Metanephros (tissue), 2 donors: Measurements from ENCODE around the gene RELA. TPM values are rescaled to one million over a fixed set of nuclear protein-coding genes. Genes with fewer than 3 reads are reported as not detected.

Experiments
- small RNA-seq: library from RNA; depleted of rRNA; stranded (forward); fragments of <200 nt; gene quantifications from one replicate; pipeline ENCODE3, GENCODE V24; 2014; ENCODE audit warnings: low replicate concordance
- total RNA-seq: library from RNA; depleted of rRNA; stranded (reverse); fragments of >200 nt; gene quantifications from one replicate; pipeline ENCODE4 v1.2.3, GENCODE V29; 2014

Gene RELA
- total RNA-seq, result 35.4 TPM

GRCh38 chr11:65662799-65663638, at the start of gene RELA:
RELA (minus strand) TSS chr11:65662916; CDS start chr11:65662832, 84 bp downstream.

DNA sequence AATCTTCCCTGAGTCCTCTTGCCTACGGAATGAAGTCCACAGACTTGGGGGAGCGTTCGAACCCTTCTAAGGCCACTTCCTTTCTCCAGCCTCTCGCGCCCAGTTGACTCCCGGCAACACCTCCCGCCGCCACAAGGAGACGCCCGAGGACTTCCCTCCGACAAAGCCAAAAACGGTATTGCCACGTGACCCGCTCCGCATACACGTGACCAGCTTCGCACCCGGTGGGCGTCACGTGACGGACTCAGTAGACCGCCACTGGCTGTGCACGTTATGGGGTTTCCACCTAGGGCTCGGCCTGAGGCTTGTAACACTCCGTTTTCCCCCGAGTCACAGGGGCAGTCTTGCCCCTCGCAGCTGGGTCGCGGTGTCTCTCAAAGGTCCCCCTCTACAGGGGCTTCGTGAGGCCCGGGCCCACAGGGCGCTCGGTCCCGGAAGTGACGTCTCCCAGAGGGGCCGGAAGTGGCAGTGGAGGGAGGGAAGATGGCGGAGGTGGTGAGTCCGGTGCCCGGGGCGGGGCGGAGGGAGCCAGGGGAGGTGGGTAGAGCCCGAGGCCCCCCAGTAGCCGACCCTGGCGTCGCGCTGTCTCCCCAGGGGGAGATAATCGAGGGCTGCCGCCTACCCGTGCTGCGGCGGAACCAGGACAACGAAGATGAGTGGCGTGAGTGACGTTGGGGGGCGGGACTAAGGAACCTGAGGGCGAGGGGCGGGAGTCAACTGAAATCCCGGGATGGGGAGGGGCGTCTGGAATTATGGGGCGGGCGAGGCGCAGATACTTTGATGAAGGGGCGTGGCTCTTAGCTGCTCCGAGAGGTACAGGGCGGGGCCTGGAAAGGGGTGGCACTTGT, 49.3 kb upstream of the RELA start, which contains the start of gene KAT5:
Gene KAT5 (plus strand): TSS at position 468 of the 848 bp plus-strand sequence. CDS start 16 bp downstream, at position 484.

GRCh38 chr11:65637794-65638419, 24.8 kb downstream of the RELA start, which contains the start of gene SIPA1:
SIPA1 (plus strand) TSS chr11:65638101; CDS start chr11:65640922, 2,821 bp downstream.

GRCh38 chr11:65615229-65615949, 47.3 kb downstream of the RELA start, which contains the start of gene PCNX3:
PCNX3 (plus strand) TSS chr11:65615776; CDS start chr11:65616312, 536 bp downstream.

Small RNA genes lying within 50 kb of the gene (small RNA-seq; reads per million reads assigned to genes)
- gene MIR4489 (not detected), gene MIR4690 (0.07 reads per million), gene RN7SL309P (not detected)

Other genes starting within 250 kb of the RELA start
- 148 TPM for gene NEAT1, start 240.1 kb downstream of the RELA start, total RNA-seq
- gene MALAT1, start 163.9 kb downstream of the RELA start, total RNA-seq, result 21,533 TPM
- 54.7 TPM for gene SCYL1, start 137.8 kb downstream of the RELA start, total RNA-seq
- gene LTBP3, start 104.6 kb downstream of the RELA start, total RNA-seq, result 151 TPM
- gene ZNRD2, start 92.4 kb downstream of the RELA start, total RNA-seq, result 41.4 TPM
- 23.0 TPM for gene FAM89B, start 90.4 kb downstream of the RELA start, total RNA-seq
- 99.4 TPM for gene EHBP1L1, start 86.9 kb downstream of the RELA start, total RNA-seq
- gene KCNK7, start 67.1 kb downstream of the RELA start, total RNA-seq, result 0.35 TPM
- 45.9 TPM for gene MAP3K11, start 48.7 kb downstream of the RELA start, total RNA-seq
- 25.6 TPM for gene PCNX3, start 47.1 kb downstream of the RELA start, total RNA-seq
- 35.8 TPM for gene SIPA1, start 24.8 kb downstream of the RELA start, total RNA-seq
- 52.8 TPM for gene KAT5, start 49.3 kb upstream of the RELA start, total RNA-seq
- 35.3 TPM for gene RNASEH2C, start 57.9 kb upstream of the RELA start, total RNA-seq
- gene AP5B1, start 118.1 kb upstream of the RELA start, total RNA-seq, result 11.6 TPM
- 15.0 TPM for gene OVOL1, start 124.1 kb upstream of the RELA start, total RNA-seq
- 1.9 TPM for gene SNX32, start 171.0 kb upstream of the RELA start, total RNA-seq
- 360 TPM for gene CFL1, start 195.3 kb upstream of the RELA start, total RNA-seq
- gene MUS81, start 197.5 kb upstream of the RELA start, total RNA-seq, result 53.4 TPM
- 104 TPM for gene EFEMP2, start 209.9 kb upstream of the RELA start, total RNA-seq
- gene CTSW, start 216.9 kb upstream of the RELA start, total RNA-seq, result 1.4 TPM
- 119 TPM for gene FIBP, start 225.6 kb upstream of the RELA start, total RNA-seq
- 20.8 TPM for gene CCDC85B, start 227.8 kb upstream of the RELA start, total RNA-seq
- gene FOSL1, start 237.5 kb upstream of the RELA start, total RNA-seq, result not detected